Fibroblast of lung (primary cell): ENCODE data around the gene FILIP1L.

Experiments used
- EZH2 ChIP-seq: IDR thresholded peaks from 2 replicates; pipeline ENCODE4 v1.5.1; 2012; ENCODE audit warnings: low read length, control low read depth, mild to moderate bottlenecking; ENCODE audit errors: missing control alignments
- TF ChIP-seq, protein P1 (sequence below), 2 donors: IDR thresholded peaks in 1 of 2; conservative IDR thresholded peaks in 1 of 2; 1 replicate in 1 of 2; 2 replicates in 1 of 2; pipeline ENCODE4 v1.5.1; 2011 to 2012; ENCODE audit warnings: low read length in 2 of 2, control low read depth in 1 of 2, inconsistent platforms in 1 of 2, low read depth in 1 of 2, mild to moderate bottlenecking in 1 of 2

DNA sequence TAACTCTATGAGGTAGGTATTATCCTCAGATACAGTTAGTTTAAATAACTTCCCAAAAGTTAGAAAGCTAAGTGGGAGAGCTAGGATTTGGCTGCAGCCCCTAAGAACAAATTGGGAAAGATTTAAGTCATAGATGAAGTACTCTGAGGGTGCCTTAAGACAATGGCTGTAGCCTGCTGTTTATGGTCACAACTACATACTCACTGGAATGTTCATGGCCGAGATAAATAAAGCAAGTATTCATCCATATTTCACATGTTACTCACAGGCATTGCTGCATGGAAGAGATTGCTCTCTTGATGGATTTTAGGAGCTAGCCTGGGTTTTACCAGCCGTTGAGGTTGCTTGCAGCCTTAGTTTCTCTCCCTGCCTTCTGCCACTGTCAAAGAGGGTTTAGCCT is 151.6 kb downstream of the FILIP1L start:
- TF ChIP-seq EZH2, result no peak
- TF ChIP-seq, protein P1, sequence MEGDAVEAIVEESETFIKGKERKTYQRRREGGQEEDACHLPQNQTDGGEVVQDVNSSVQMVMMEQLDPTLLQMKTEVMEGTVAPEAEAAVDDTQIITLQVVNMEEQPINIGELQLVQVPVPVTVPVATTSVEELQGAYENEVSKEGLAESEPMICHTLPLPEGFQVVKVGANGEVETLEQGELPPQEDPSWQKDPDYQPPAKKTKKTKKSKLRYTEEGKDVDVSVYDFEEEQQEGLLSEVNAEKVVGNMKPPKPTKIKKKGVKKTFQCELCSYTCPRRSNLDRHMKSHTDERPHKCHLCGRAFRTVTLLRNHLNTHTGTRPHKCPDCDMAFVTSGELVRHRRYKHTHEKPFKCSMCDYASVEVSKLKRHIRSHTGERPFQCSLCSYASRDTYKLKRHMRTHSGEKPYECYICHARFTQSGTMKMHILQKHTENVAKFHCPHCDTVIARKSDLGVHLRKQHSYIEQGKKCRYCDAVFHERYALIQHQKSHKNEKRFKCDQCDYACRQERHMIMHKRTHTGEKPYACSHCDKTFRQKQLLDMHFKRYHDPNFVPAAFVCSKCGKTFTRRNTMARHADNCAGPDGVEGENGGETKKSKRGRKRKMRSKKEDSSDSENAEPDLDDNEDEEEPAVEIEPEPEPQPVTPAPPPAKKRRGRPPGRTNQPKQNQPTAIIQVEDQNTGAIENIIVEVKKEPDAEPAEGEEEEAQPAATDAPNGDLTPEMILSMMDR (conservative IDR thresholded peaks at IDR 0.05 in 1 of 2, IDR thresholded peaks at IDR 0.05 in 1 of 2; ENCODE audit: low read depth in 1 of 2, low read length in 2 of 2), result no peak
